ENCODE measurements around the gene E2F1.

The E2F1 gene

DNA sequence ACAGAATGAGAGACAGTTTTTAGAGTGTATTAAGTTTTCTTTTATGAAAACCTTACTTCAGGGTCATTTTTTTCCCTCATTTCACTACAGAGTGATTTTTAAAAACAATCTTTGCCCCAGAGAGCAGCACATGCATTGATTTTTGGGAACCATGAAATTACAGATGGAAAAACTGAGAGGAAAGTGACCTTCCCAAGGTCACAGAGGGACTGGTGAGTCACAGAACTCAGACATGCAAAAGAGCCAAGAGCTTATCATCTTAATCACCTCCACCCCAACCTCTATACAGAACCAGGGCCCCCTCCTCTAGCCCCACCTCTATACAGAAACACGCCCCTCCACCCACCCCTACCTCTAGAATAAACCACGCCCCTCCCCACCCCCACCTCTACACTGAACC is 23.2 kb upstream of the E2F1 start:
- no peaks in the 10 kb centered on the region for H3K9me3 ChIP-seq (ENCODE audit: severe bottlenecking)
- no peak for DNase-seq
- no peak overlapping the region for H3K27ac ChIP-seq
- no peak overlapping the region for H3K4me3 ChIP-seq (ENCODE audit: low read depth, low read length)
- H3K36me3 ChIP-seq = peaks cover 8% of the 10 kb centered on the region
- TF ChIP-seq CTCF (IDR thresholded peaks at IDR 0.05; ENCODE audit: low read depth, low read length) = no peak
- no peaks in the 10 kb centered on the region for H3K27me3 ChIP-seq (ENCODE audit: insufficient read depth, low read depth, severe bottlenecking)

GRCh38 chr20:33707668-33708067 is 21.5 kb upstream of the E2F1 start:
- Histone ChIP-seq H3K27ac (no peak overlapping the region), H3K36me3 (peaks cover 4% of the 10 kb centered on the region), H3K27me3 (ENCODE audit: insufficient read depth, low read depth, severe bottlenecking) (no peaks in the 10 kb centered on the region), H3K4me3 (ENCODE audit: low read depth, low read length) (no peak overlapping the region), H3K9me3 (ENCODE audit: severe bottlenecking) (no peaks in the 10 kb centered on the region)
- no peak for DNase-seq
- TF ChIP-seq CTCF (IDR thresholded peaks at IDR 0.05; ENCODE audit: low read depth, low read length) = no peak

DNA sequence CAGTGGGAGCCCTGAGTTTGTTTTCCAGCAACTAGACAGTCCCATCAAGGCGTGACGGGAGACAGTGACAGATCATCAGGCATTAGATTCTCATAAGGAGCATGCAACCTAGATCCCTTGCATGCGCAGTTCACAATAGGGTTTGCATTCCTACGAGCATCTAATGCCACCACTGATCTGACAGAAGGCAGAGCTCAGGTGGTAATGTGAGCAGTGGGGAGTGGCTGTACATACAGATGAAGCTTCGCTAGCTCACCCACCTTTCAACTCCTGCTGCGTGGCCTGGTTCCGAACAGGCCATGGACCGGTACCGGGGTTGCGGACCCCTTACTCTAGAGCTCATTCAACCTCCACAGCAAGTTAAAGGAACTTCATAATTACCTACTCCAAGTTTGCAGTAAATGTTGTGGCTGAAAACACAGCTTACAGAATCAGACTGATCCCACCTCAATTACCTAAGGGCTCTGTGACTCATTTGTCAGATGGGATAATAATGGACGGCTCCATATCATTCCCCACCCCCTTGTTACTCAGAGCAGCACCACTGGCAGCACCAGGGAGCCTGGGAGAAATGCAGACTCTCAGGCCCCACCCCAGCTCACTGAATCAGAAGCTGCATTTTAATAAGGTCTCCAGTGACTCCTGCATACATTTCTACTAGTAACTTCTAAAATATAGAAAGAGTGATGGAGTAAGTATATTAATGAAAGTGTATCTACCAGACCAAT is 18.2 kb upstream of the E2F1 start:
- no peaks in the 10 kb centered on the region for H3K36me3 ChIP-seq
- H3K4me3 ChIP-seq (ENCODE audit: low read depth, low read length) = no peak overlapping the region
- H3K27ac ChIP-seq = no peak overlapping the region
- peaks cover 5% of the 10 kb centered on the region for H3K9me3 ChIP-seq (ENCODE audit: severe bottlenecking)
- H3K27me3 ChIP-seq (ENCODE audit: insufficient read depth, low read depth, severe bottlenecking) = no peaks in the 10 kb centered on the region
- no peak for TF ChIP-seq CTCF (IDR thresholded peaks at IDR 0.05; ENCODE audit: low read depth, low read length)
- DNase-seq = no peak

DNA sequence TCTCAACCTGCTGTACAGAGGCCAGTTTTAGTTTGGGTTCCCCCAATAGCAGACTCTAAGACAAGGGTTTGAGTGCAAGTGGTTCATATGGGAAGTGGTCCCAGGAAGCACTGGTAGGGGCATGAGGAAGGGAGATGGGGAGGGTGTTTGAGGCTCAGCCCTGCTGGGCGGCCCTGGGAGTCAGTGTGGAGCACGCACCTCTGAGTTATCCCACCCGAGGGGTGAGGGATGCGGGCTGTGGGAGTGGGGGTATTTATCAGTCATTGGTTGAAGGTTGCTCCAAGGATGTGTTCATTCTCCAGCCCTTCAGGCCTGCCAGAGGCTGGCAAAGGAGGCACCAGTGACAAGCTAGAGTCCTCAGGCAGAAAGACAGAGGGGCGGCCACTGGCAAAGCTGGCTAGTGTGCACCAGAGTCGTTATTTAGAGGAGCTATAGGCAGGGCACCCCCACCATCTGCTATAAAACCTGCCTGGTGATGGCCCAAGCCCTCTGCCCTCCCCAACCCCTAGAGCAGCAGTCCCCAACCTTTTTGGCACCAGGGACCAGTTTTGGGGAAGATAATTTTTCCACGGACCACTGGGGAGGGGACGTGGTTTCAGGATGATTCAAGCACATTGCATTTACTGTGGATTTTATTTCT is 17.4 kb upstream of the E2F1 start:
- TF ChIP-seq CTCF (IDR thresholded peaks at IDR 0.05; ENCODE audit: low read depth, low read length) = no peak
- no peak for DNase-seq
- Histone ChIP-seq H3K27ac (no peak overlapping the region), H3K4me3 (ENCODE audit: low read depth, low read length) (no peak overlapping the region), H3K9me3 (ENCODE audit: severe bottlenecking) (peaks cover 5% of the 10 kb centered on the region), H3K27me3 (ENCODE audit: insufficient read depth, low read depth, severe bottlenecking) (no peaks in the 10 kb centered on the region), H3K36me3 (no peaks in the 10 kb centered on the region)

DNA sequence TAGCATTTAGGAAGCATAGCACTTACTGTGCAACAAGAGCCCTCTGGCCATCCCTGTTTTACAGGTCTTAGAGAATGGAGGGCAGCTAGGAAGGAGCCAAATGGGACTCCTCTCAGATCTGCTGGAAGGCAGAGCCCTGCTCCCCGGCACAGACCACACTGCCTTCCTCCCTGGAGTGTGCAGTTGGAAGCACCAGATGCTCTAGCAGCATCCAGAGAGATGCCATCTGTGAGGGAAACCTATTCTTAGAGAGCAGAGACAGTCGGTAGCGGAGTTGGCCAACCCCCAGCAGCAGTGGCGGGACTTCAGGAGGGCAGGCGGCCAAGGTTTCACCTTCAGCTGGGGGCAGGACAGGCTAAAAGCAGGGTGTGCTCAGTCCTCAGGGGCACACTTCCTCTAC is 16.7 kb upstream of the E2F1 start:
- TF ChIP-seq CTCF (IDR thresholded peaks at IDR 0.05; ENCODE audit: low read depth, low read length) = no peak
- peak; percentile 56 for DNase-seq
- Histone ChIP-seq H3K9me3 (ENCODE audit: severe bottlenecking) (peaks cover 11% of the 10 kb centered on the region), H3K27me3 (ENCODE audit: insufficient read depth, low read depth, severe bottlenecking) (no peaks in the 10 kb centered on the region), H3K36me3 (no peaks in the 10 kb centered on the region), H3K27ac (peak overlapping the region; percentile 21; the same call in 1 of the 2 replicates), H3K4me3 (ENCODE audit: low read depth, low read length) (no peak overlapping the region)
